GM12873 (cell line): Measurements from ENCODE around the gene HEMK1.

Experiments used
- CTCF ChIP-seq: IDR thresholded peaks from 2 replicates; pipeline ENCODE4 v1.5.1; 2012; ENCODE audit warnings: low read depth, mild to moderate bottlenecking, moderate library complexity, low read length, control low read depth; ENCODE audit not compliant: insufficient read depth; ENCODE audit errors: missing control alignments

Gene HEMK1

GRCh38 chr3:50604628-50605588 is 35.6 kb downstream of the HEMK1 start:
- no peak for TF ChIP-seq CTCF

- TF ChIP-seq CTCF = no peak
Measured at GRCh38 chr3:50605901-50606326, 36.6 kb downstream of the HEMK1 start.

GRCh38 chr3:50606596-50606995 is 37.3 kb downstream of the HEMK1 start:
- no peak for TF ChIP-seq CTCF

- TF ChIP-seq CTCF = no peak
Measured at GRCh38 chr3:50607271-50608091, 38.2 kb downstream of the HEMK1 start.

- TF ChIP-seq CTCF = no peak
Measured at GRCh38 chr3:50608278-50608677, 39.0 kb downstream of the HEMK1 start.

- no peak for TF ChIP-seq CTCF
Measured at GRCh38 chr3:50609071-50609762, 39.9 kb downstream of the HEMK1 start.

- no peak for TF ChIP-seq CTCF
Measured at GRCh38 chr3:50609763-50610085, 40.4 kb downstream of the HEMK1 start.
